GM21528 (cell line): ENCODE data around the gene AP3D1.

Source experiments
- ATAC-seq: cut with Tn5 transposase; IDR thresholded peaks from one replicate; pipeline ENCODE4 v1.9.1; 2021; ENCODE audit warnings: mild to moderate bottlenecking, moderate library complexity; ENCODE audit not compliant: unreplicated experiment, low FRiP score

AP3D1 gene

GRCh38 chr19:2184422-2184975 lies 33.1 kb upstream of the AP3D1 start:
- no peak for ATAC-seq

DNA sequence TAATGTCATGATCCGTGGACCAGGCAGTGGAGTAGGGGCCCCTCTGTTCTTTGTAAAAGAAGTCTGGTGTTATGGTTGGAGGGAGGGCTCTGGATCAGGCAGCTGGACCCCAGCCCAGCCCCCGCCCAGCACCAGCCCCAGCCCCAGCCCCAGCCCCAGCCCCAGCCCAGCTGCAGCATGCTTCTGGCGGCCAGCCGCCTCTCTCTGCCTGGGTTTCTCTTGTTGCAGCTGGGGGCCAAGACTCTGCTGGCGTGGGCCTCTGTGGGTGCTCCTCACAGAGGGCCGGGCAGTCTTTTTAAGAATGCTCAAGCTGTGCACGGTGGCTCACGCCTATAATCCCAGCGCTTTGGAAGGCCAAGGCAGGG lies 30.2 kb upstream of the AP3D1 start:
- no peak for ATAC-seq

- no peak for ATAC-seq
Observed at GRCh38 chr19:2180881-2181632, 29.7 kb upstream of the AP3D1 start.

GRCh38 chr19:2180114-2180513 lies 28.7 kb upstream of the AP3D1 start:
- ATAC-seq: no peak

GRCh38 chr19:2179095-2179494 lies 27.7 kb upstream of the AP3D1 start:
- no peak for ATAC-seq

DNA sequence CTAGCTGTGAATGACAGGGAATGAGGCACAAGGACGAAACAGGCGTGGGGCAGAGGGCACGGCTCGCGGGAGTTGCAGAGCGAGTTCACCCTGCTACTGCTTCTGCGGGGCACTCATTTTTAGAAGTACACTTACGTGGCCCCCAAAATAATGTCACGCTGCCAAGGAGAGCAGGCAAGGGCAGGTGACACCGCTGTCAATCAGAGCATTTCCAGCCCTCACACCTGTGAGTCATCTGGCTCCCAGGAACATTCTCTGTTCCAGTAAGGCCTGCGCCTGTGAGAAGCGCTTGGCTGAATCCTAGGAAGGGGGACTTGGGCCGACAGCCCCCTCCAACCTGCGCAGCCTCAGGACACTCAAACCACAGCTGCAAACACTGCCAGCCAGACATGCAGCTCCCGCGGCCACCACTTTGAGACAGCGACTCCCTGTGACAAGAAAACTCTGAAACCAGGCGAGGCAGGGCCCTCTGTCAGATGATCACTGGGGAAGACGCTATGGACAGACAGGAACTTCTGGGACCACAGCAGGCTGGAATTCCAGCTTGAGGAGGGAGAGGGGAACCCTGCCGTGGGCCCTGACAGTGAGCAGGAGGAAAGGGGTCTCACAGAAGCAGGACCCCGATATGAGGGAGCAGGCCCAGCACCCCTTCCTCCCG lies 25.1 kb upstream of the AP3D1 start:
- no peak for ATAC-seq

GRCh38 chr19:2175742-2176141 lies 24.4 kb upstream of the AP3D1 start:
- ATAC-seq: no peak

- no peak for ATAC-seq
Observed at GRCh38 chr19:2173767-2174577, 22.6 kb upstream of the AP3D1 start.

DNA sequence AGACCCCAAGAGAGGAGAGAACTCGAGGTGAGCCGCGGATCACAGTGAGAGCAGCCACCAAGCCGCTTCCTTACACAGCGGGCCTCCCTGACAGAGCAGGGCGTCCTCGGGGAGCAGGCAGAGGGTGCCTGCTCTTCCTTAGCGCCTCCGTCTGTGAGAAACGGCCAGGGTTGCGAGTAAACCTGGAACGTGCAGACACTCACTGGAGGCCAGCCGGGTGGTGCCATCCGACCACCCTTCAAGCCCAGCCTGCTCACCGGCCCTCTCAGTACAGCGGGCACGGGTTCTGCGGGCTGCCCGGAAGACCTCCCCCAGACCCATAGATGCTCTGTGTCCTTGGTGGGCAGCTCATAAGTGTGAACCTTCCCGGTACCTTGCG lies 22.0 kb upstream of the AP3D1 start:
- ATAC-seq: no peak

DNA sequence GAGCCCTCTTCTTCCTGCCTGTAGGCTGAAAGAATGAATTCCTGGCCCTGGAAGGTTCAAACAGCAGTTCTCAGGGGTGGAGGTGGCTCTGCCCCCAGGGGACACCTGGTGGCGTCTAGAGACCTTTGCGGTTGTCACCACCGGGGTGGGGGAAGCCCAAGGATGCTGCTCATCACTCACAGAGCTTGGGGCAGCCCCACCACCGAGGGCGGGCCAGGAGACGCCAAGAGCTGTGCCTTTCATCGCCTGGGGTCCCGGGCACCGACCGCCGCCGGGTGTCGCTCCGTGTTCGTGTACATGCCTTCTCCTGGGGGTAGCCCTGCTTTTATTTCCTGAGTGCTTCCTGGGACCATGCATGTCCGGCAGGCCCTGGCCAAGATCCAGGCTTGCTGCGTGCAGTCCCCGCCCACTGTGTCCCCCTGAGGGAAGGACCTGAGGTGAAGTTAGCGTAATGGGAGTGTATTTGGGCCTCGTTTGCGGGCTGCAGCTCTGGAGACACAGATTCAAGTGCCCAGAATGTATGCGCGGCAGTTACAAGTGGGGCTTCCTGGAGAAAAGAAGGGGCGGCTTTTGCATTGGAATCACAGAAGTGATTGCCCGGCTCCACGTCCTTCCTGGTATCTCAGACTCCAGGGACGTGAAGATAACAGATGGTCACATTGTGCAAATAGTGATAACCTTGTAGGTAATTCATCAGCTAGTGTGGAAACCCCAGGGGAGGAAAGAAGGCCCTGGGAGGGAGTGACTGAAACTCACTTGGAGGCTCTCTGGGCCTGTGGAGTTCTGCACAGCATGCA lies 20.2 kb upstream of the AP3D1 start:
- ATAC-seq: no peak

- no peak for ATAC-seq
Observed at GRCh38 chr19:2170987-2171348, 19.6 kb upstream of the AP3D1 start.

GRCh38 chr19:2170219-2170618 lies 18.9 kb upstream of the AP3D1 start:
- ATAC-seq: no peak

GRCh38 chr19:2168619-2169424 lies 17.5 kb upstream of the AP3D1 start:
- ATAC-seq: peak; percentile 40

- peak; percentile 27 for ATAC-seq
Observed at GRCh38 chr19:2167896-2168618, 16.7 kb upstream of the AP3D1 start.

- no peak for ATAC-seq
Observed at GRCh38 chr19:2166741-2167738, 15.7 kb upstream of the AP3D1 start.

DNA sequence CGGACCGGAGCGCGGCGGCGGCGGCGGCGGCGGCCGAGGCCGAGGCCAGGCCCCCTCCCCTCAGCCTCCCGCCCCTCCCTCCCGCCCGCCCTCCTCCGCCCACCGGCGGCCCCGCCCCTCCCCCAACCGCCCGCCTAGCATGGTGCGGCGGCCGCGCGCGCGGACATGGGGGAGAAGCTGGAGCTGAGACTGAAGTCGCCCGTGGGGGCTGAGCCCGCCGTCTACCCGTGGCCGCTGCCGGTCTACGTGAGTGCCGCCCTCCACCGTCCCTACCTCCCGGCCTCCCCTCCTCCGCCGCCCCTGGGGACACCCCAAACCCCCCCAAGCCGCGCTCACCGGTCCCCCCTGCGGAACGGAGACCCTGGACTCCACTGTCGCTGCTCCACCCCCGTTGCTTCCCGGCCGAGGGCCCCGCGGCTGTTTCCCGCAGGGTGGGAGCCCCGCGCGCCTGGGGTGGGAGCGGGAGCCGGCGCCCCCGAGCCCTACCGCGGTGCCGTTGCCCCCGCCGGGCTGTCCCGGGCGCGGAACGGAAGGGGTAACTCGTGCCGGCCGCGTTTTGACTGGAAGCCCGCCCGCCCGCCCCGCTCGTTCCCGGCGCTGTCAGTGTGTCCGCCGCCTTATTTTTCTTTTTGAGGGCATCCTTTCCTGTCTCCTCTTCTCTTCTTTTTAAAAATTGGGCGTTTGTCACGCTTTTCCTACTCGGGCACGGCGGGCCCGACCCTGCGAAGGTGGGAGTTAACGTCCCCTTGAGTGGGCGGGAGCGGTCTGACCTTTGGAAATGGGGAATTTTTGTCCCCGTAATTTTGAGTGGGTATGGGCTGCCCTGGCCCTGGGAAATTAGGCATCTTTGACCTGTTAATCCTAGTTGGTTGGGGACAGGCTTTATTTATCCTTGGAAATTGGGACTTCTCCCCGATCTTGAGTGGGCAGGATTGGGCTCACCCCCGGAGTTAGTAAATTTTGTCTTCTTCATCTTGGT lies 12.9 kb upstream of the AP3D1 start:
- ATAC-seq: peak; percentile 11

DNA sequence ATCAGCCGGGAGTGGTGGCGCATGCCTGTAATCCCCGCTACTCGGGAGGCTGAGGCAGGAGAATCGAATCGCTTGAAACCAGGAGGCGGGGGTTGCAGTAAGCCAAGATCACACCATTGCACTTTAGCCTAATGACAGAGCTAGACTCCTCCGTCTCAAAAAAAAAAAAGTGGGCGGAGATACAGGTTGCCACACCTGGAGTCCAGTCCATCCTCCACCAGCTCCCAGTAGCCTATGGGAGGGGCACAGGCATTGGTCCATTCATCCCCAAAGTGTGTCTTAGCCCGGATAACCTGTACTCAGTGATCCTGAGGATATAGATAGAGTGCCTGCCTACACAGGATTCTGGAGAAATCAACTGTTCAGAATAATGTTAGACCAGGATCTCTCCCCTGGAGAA lies 9.0 kb upstream of the AP3D1 start:
- no peak for ATAC-seq
